K562 (cell line): ENCODE results near the gene WDR70. TPM values are rescaled to one million over a fixed set of nuclear protein-coding genes. Genes with fewer than 3 reads are reported as not detected.

ENCODE experiments used
- BRD9 ChIP-seq: fragments of 450-650 bp; IDR thresholded peaks from 2 replicates; pipeline ENCODE4 v1.6.1; 2018; ENCODE audit warnings: low read depth; ENCODE audit not compliant: partially characterized antibody
- GTF2F1 ChIP-seq: IDR thresholded peaks from 2 replicates; pipeline ENCODE4 v1.6.1; 2011; ENCODE audit warnings: low read depth, low read length, improper control_type of control experiment
- GTF3C2 ChIP-seq: IDR thresholded peaks from 3 replicates; pipeline ENCODE4 v1.6.1; 2011; ENCODE audit warnings: borderline replicate concordance, mild to moderate bottlenecking, moderate library complexity; ENCODE audit not compliant: insufficient read length; ENCODE audit errors: extremely low read depth
- NBN ChIP-seq: fragments of 450-650 bp; IDR thresholded peaks from 2 replicates; pipeline ENCODE4 v1.6.1; 2016; ENCODE audit warnings: low read depth, mild to moderate bottlenecking
- NEUROD1 ChIP-seq: fragments of 150-350 bp; IDR thresholded peaks from 2 replicates; pipeline ENCODE4 v1.6.1; 2014; ENCODE audit warnings: borderline replicate concordance, low read length, low read depth; ENCODE audit not compliant: partially characterized antibody
- NFXL1 ChIP-seq: fragments of 450-650 bp; formaldehyde crosslinking; IDR thresholded peaks from 2 replicates; pipeline ENCODE4 v1.4.0; 2021; ENCODE audit warnings: mild to moderate bottlenecking
- RB1 ChIP-seq: fragments of 450-650 bp; IDR thresholded peaks from 2 replicates; pipeline ENCODE4 v1.6.1; 2017; ENCODE audit warnings: low read depth, mild to moderate bottlenecking
- SMARCE1 ChIP-seq: fragments of 450-650 bp; IDR thresholded peaks from 2 replicates; pipeline ENCODE4 v1.7.1; 2016; ENCODE audit warnings: mild to moderate bottlenecking
- SMC3 ChIP-seq: conservative IDR thresholded peaks from 2 replicates; pipeline ENCODE4 v1.6.1; 2011; ENCODE audit warnings: low read depth, low read length, improper control_type of control experiment; ENCODE audit not compliant: insufficient read depth
- ZNF212 ChIP-seq: fragments of 450-650 bp; formaldehyde crosslinking; IDR thresholded peaks from 2 replicates; pipeline ENCODE4 v1.4.0; 2020; ENCODE audit warnings: mild to moderate bottlenecking
- ZNF347 ChIP-seq: fragments of 450-650 bp; formaldehyde crosslinking; IDR thresholded peaks from 2 replicates; pipeline ENCODE4 v1.4.0; 2020; ENCODE audit warnings: low read depth, mild to moderate bottlenecking, moderate library complexity
- ZNF583 ChIP-seq: fragments of 250-450 bp; sonication (Bioruptor Pico); IDR thresholded peaks from 2 replicates; pipeline ENCODE4 v1.4.0; 2020
- ZNF584 ChIP-seq: fragments of 200-800 bp; sonication (Bioruptor generic); IDR thresholded peaks from 2 replicates; pipeline ENCODE4 v1.6.1; 2016; ENCODE audit warnings: low read depth, mild to moderate bottlenecking, missing genetic modification characterization, missing compliant biosample characterization
- polyA plus RNA-seq, 8 experiments: library from polyadenylated mRNA; depleted of rRNA in 4 of 8; stranded (reverse) in 5 of 8; unstranded in 3 of 8; fragments of >200 nt; fragmentation: Nextera tagmentation in 2 of 8; fragmentation: Illumina TruSeq in 1 of 8; extraction: Ambion mirVana in 2 of 8; extraction: Trizol in 1 of 8; gene quantifications; 2 replicates each; pipeline versions ENCODE4 v1.2.1 to v1.2.3, GENCODE V29; 2011 to 2014; ENCODE audit warnings: inconsistent platforms in 1 of 8, missing spikeins in 1 of 8
- total RNA-seq, 7 experiments: library from RNA; depleted of rRNA in 6 of 7; stranded (reverse); fragments of >200 nt in 6 of 7; fragmentation: Illumina TruSeq in 2 of 7; extraction: Trizol in 2 of 7; gene quantifications; 2 replicates each; pipeline versions ENCODE4 v1.2.1 to v1.2.3, GENCODE V29; 2011 to 2021; ENCODE audit warnings: low replicate concordance in 1 of 7
- TF ChIP-seq, protein P1 (sequence below): sonication (generic); formaldehyde crosslinking; IDR thresholded peaks from 2 replicates; pipeline ENCODE4 v1.8.0; 2022; ENCODE audit warnings: mild to moderate bottlenecking, missing genetic modification reagents, borderline replicate concordance
- TF ChIP-seq, protein P2 (sequence below): fragments of 450-650 bp; IDR thresholded peaks from 2 replicates; pipeline ENCODE4 v1.6.1; 2016; ENCODE audit warnings: missing biosample characterization, missing genetic modification characterization
- TF ChIP-seq, protein P3 (sequence below): fragments of 450-650 bp; IDR thresholded peaks from 2 replicates; pipeline ENCODE4 v1.6.1; 2016; ENCODE audit warnings: mild to moderate bottlenecking
- TF ChIP-seq, protein P4 (sequence below): IDR thresholded peaks from 2 replicates; pipeline ENCODE4 v1.6.1; 2014; ENCODE audit warnings: antibody characterized with exemption

WDR70 gene
- total and polyA plus RNA-seq, 9 of the 15 experiments (the other 6 are each of a cell fraction or from before 2014, with no cell fraction given), result 16.8 to 46.6 (median 38.8) TPM

DNA sequence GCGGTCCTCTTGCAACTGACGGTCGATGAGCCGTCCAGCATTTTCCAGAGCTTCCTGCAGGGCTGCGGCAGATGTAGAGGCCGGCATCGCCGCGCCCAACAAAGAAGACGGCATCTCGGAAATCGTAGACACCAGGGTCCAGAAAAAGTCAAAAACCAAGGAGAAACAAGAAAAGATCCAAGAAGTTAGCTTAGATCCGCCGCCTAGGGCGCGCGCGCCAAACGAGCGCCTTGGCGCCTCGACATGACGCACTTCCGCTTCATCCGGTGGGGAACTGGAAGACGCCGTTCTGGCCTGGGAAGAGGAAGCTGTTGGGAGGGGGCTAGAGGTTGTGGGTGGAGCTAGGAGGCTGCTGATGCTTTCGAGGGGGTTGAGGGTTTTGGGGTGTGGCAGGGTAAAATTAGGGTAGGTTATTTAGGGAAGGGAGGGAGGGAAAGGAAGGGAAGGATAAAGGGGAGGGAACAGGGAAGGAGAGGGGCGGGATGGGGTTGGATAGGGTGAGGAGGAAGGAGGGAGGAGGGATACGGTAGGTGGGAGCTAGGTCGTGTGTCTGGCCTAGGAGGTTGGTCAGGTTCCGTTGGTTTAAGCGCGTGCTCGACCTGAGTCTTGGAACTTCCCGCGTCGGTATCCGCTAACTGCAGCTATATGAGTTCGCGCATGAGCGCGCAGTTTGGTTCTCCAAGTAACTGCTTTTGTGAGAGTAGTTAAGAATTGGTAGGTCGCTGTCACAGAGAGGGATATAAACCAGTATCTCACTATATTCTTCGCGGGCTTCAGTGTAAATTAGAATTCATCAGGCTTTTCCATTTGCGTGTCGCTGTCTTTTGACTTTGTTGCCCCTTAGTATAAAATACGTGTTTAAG is 8.0 kb upstream of the WDR70 start, which contains the start of gene NUP155 (continued):
- TF ChIP-seq, protein P1, sequence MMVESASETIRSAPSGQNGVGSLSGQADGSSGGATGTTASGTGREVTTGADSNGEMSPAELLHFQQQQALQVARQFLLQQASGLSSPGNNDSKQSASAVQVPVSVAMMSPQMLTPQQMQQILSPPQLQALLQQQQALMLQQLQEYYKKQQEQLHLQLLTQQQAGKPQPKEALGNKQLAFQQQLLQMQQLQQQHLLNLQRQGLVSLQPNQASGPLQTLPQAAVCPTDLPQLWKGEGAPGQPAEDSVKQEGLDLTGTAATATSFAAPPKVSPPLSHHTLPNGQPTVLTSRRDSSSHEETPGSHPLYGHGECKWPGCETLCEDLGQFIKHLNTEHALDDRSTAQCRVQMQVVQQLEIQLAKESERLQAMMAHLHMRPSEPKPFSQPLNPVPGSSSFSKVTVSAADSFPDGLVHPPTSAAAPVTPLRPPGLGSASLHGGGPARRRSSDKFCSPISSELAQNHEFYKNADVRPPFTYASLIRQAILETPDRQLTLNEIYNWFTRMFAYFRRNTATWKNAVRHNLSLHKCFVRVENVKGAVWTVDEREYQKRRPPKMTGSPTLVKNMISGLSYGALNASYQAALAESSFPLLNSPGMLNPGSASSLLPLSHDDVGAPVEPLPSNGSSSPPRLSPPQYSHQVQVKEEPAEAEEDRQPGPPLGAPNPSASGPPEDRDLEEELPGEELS, result 0 out of 2 replicates have a peak, but pooled peaks have one; percentile 80
- TF ChIP-seq ZNF583 (CRISPR knock-in tag) (no peak), SMARCE1 (peak; percentile 84), NBN (peak; percentile 100), ZNF212 (CRISPR knock-in tag) (no peak), NEUROD1 (peak; percentile 10), GTF2F1 (peak; percentile 74; the same call in 1 of the 2 replicates), BRD9 (peak; percentile 99), GTF3C2 (no peak), ZNF584 (CRISPR knock-in tag) (no peak), RB1 (peak; percentile 97), ZNF347 (no peak), SMC3 (no peak), NFXL1 (no peak)
- TF ChIP-seq, protein P2, sequence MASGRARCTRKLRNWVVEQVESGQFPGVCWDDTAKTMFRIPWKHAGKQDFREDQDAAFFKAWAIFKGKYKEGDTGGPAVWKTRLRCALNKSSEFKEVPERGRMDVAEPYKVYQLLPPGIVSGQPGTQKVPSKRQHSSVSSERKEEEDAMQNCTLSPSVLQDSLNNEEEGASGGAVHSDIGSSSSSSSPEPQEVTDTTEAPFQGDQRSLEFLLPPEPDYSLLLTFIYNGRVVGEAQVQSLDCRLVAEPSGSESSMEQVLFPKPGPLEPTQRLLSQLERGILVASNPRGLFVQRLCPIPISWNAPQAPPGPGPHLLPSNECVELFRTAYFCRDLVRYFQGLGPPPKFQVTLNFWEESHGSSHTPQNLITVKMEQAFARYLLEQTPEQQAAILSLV, result peak; percentile 48; the same call in 1 of the 2 replicates
- TF ChIP-seq, protein P3, sequence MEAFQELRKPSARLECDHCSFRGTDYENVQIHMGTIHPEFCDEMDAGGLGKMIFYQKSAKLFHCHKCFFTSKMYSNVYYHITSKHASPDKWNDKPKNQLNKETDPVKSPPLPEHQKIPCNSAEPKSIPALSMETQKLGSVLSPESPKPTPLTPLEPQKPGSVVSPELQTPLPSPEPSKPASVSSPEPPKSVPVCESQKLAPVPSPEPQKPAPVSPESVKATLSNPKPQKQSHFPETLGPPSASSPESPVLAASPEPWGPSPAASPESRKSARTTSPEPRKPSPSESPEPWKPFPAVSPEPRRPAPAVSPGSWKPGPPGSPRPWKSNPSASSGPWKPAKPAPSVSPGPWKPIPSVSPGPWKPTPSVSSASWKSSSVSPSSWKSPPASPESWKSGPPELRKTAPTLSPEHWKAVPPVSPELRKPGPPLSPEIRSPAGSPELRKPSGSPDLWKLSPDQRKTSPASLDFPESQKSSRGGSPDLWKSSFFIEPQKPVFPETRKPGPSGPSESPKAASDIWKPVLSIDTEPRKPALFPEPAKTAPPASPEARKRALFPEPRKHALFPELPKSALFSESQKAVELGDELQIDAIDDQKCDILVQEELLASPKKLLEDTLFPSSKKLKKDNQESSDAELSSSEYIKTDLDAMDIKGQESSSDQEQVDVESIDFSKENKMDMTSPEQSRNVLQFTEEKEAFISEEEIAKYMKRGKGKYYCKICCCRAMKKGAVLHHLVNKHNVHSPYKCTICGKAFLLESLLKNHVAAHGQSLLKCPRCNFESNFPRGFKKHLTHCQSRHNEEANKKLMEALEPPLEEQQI, result peak; percentile 97
- TF ChIP-seq, protein P4, sequence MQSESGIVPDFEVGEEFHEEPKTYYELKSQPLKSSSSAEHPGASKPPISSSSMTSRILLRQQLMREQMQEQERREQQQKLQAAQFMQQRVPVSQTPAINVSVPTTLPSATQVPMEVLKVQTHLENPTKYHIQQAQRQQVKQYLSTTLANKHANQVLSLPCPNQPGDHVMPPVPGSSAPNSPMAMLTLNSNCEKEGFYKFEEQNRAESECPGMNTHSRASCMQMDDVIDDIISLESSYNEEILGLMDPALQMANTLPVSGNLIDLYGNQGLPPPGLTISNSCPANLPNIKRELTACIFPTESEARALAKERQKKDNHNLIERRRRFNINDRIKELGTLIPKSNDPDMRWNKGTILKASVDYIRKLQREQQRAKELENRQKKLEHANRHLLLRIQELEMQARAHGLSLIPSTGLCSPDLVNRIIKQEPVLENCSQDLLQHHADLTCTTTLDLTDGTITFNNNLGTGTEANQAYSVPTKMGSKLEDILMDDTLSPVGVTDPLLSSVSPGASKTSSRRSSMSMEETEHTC, result no peak
